Skin of body (tissue), 2 donors: ENCODE results near the gene C5AR1. TPM values are rescaled to one million over a fixed set of nuclear protein-coding genes. Genes with fewer than 3 reads are reported as not detected.
A peak's percentile ranks its signal among the peaks of the same experiment; 100 is the strongest.
"Not testable (repeated sequence)": the region's sequence is repeated elsewhere in the genome, so short reads cannot be mapped to it uniquely, and the experiment has no call there.

Experiments
- DNase-seq: peaks from one replicate; lab custom pipeline; 2025; lab: John Stamatoyannopoulos, UW
- total RNA-seq: library from RNA; depleted of rRNA; stranded (reverse); fragments of >200 nt; gene quantifications from one replicate; pipeline ENCODE4 v1.2.3, GENCODE V29; 2014

Gene C5AR1
- 3.3 TPM for total RNA-seq

DNA sequence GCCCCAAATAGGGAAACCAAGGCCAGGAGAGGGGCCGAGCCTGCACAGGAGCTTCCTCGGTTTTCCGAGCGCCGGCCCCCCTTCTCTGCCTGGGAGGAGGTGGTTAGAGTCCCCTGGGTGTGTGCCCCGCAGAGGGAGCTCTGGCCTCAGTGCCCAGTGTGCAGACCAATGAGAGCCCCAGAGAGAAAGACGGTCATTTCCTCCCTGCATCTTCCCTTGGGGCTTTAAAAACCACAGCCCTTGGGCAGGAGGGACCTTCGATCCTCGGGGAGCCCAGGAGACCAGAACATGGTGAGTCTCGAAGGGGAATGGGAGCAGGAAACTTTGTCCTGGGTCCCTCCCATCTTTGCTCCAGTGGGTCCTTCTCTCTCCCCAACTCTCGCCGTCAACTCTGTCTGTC, at the start of gene C5AR1:
Gene C5AR1 (plus strand): TSS at position 254 of the 400 bp plus-strand sequence. CDS start 35 bp downstream, at position 289.
- no peak for DNase-seq

DNA sequence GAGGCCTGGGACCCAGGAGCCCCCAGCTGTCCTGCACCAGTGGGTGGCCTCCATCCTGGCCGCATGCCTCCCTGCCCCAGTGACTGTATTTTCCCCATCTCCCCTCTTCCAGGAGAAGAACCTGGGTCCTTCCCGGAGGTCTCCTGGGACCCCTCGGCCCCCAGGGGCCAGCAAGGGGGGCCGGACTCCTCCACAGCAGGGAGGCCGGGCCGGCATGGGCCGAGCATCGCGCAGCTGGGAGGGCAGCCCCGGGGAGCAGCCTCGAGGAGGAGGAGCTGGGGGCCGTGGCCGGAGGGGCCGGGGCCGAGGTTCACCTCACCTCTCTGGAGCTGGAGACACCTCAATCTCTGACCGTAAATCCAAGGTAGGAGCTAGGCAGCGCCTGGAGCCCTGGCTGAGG, 49.2 kb upstream of the C5AR1 start:
- DNase-seq: no peak

DNA sequence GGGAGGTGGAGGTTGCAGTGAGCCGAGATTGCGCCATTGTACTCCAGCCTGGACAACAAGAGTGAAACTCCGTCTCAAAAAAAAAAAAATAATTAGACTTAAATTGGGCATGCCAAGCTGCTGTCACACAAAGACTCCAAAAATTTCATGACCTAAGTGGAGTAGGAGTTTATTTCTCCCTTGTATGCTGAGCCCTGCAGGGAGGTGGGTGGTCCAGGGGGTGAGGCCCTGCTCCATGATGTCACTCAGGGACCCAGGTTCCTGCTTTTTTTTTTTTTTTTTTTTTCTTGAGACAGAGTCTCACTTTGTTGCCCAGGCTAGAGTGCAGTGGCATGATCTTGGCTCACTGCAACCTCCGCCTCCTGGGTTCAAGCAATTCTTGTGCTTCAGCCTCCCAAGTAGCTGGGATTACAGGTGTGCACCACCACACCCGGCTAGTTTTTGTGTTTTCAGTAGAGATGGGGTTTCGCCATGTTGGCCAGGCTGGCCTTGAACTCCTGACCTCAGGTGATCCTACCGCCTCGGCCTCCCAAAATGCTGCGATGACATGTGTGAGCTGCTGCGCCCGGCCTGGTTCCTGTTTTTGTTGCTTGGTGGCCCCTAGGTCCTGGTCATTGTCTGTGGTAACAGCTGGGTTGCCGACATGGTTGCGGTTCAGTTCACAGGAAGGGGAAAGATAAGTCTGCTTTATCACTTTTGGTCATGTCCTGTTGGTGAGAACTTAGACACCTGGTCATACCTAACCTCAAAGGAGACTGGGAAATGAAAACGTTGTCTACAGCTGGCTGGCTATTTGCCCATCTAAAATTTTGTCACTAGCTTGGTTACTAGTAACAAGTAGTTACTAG, 47.5 kb upstream of the C5AR1 start:
- DNase-seq: not testable (repeated sequence)

DNA sequence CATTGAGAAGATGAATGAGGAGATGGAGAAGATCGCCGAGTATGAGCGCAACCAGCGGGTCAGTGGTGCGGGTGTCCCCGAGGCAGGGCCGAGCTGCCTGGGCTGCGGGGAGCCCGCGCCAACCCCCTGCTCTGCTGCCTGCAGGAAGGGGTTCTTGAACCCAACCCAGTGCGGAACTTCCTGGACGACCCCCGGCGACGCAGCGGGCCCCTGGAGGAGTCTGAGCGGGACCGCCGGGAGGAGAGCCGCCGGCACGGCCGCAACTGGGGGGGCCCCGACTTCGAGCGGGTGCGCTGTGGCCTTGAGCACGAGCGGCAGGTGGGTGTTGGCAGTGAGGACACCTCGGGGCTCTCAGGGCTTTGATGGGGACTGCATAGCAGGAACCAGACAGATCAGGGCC, 45.0 kb upstream of the C5AR1 start:
- no peak for DNase-seq

DNA sequence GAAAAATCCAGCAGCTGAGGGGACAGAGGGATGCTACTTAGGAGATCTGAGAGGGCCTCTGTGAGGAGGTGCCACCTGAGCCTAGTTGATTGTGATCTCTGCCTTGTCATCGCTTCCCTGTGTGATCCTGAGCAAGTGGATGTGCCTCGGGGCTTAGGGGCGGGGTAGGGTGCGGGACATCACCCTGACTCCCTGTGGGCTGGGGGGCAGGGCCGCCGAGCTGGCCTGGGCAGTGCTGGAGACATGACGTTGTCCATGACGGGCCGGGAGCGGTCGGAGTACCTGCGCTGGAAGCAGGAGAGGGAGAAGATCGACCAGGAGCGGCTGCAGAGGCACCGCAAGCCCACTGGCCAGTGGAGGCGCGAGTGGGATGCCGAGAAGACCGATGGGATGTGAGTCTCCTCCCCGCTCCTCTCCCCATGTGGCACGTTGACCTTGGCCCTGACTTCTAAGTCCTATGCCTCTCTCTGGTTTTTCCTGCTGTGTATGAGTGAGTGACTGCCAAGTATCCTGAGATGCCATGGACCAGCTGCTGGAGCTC, 43.2 kb upstream of the C5AR1 start:
- DNase-seq: no peak

DNA sequence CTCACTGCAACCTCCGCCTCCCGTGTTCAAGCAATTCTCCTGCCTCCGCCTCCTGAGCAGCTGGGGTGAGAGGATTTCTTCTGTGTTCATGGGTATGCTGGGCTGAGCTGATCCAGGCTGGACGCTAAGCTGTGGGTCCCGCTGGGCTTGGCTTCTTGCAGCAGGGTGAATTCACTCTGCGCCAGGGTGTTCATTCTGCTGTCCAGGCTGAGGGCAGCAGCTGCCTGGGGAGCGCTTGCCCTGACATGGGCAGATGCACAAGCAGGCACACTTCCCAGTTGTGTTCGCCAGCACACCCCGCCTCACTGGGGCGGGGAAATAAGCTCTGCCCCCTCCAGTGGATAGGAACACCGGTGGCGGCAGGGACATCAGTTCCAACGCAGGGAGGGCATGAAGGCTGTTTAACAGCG, 42.3 kb upstream of the C5AR1 start:
- DNase-seq: no peak

DNA sequence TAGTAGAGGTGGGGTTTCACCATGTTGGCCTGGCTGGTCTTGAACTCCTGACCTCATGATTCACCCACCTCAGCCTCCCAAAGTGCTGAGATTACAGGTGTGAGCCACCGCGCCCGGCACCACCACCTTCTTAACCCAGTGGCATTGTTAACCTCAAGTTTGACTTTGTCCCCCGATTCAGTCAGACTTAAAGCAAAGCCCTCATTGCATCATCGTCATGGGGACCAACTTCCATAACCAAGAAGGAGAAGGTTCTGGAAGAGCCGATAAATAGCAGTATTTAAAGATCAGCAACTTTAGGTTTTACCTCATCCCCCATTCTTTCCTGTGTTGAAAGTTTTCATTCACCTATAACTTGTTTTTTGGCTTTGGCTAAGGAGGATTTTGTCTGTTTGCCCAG, 41.6 kb upstream of the C5AR1 start:
- DNase-seq: no peak

DNA sequence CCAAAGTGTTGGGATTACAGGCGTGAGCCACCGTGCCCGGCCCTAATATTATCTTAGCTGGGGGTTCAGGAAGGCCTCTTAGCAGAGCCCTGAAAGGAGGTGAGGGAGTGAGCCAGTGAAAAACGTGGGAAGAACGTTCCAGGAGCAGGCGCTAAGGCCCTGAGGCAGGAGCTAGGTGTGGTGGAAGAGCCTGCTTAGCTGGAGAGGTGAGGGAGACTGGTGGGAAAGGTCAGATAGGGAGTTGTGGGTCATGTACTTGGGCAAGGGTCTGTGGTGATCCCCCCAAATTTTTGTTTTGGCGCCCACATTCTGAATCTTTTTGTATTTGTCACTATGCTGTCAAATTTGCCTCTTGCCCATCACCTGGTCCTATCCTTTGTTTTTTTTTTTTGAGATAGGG, 40.1 kb upstream of the C5AR1 start:
- DNase-seq: no peak

DNA sequence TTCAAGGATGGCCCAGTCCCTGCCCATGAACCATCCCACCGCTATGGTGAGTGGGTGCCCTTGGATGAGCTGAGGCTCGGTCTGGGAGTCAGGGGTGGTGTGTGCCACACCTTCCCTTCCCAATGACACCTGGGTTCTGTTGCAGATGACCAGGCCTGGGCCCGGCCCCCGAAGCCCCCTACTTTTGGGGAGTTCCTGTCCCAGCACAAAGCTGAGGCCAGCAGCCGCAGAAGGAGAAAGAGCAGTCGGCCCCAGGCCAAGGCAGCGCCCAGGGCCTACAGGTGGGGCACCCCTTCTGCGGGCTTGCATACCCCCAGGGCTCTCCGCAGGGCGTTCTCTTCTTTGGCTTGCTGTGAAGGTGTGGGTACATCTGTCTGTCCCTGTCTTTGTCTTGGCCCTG, 39.3 kb upstream of the C5AR1 start:
- DNase-seq: no peak

DNA sequence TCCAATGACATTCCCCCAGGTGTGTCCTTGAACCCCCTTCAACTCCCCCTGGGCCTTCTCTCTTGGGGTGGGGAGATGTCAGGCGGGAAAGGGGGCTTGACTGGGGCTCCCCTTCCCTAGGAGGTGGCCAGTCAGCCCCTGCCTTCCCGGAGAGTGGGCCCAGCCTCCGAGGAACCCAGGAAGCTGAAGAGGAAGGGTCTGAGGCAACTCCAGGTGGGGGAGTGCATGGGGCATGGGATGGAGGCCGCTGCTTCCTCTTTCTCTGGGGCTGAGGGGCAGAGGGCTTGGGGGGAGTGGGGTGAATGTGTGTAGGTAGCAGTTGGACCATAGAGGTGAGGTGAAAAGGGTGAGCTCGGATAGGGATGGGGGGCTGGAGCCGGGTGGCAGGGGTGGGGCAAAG, 37.7 kb upstream of the C5AR1 start:
- DNase-seq: no peak

DNA sequence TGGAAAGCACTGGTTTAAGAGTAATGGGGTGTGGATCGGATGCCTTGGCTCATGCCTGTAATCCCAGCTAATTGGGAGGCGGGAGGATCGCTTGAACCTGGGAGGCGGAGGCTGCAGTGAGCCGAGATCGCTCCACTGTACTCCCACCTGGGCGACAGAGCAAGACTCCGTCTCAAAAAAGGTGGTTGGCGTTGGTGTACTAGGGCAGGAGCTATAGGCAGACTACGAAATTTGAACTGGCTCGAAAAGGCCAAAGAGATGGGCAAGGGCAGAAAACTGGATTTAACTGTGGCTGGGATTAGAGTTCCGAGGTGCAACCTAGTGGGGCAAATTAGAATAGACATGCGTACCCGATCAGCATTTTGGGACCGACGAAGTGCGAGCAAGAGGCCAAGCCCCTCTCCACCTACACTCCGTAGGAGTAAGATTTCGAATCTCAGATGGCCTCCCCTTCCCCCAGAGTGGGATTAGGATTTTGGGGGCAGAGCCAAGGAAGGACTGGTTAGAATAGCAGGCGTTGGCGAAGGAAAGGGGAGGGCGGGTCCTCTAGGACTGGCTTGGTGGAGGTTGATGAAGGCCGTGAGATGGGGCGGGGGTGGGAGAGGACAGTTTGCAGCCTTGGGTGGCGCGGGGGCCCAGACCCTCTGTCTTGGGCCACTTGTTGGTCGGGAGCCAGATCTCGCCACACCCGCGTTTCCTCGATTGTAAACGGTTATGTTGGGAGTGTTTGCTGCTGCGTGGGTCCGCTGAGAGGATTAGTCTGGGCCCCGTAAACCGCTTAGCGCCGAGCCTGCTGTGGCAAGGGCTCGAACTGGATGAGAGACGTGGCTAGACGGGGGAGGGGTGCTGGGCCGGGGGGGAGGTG, 37.0 kb upstream of the C5AR1 start:
- DNase-seq: peak; percentile 58

DNA sequence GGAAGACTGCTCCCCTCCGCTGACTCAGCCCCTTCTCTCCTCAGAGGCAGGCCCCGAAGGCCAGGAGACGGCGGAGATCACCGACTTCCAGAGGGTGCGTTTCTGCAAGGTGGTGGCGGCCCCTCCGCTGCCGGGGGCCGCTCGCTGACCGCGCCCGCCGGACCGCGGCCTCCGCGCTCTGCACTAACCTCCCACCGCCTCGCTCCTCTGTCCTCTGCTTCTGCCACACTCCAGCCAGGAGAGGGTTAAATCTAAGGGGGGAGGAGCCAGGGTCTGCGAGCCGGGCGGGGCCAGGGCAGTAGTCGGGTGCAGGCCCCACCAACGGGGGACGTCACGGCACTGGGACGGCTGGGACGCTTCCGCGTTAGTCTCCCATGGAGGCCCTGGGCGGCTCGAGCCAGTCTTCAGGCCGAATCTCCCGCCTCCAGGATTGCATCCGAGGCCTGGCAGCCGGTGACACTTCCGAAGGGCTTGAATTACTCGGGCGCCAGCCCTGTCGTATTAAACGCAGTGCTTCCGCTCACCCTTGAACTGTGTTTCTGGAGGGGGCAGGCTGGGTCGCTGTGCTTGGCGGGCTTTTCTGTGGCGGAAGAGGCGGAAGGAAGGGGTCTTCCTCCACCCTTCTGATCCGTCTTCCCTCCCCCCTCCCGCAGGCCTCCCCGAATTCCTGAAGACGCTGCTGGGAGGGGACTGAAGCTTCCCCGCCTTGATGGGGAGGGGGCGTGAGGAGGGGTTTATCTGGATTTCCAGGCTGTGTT, 36.2 kb upstream of the C5AR1 start:
- DNase-seq: peak; percentile 90

DNA sequence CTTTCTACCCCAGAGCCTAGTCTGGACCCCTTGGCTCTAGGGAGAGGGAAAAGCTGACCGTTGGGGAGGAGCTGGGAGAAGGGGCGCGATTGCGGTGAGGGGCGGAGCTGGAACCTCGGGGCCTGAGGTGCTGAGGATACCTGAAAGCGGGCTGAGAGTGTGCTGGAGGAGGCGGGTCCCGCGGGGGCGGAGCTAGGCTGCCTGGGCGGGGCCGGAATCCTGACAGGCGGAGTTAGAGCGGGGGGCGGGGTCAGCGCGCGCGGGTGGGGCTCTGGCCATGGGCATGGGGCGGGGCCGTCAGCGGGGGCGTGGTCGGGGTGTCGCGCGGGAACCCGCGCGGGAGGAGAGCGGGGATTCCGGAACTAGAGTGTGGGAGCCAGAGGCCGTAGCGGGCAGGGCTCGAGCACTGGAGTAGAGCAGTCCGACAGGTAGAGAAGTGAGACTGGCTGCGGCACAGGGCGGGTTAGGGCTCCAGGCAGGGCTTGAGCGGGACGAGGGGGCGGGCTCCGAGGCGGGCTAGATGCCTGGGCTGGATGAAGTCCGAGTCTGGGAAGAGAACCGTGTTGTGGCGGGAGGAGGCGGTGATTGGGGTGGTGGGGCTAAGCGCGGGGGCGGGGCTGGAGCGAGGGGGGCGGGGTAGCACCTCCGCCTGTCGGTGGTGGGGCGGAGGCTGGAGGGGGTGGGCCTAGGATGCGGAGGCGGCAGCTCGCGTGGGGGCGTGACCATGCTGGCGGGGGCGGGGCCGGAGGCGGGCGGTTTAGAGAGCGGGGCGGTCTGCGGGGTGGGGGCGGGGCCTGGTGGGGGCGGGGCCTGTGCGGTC, 35.4 kb upstream of the C5AR1 start, which contains the start of gene INAFM1:
Gene INAFM1 (plus strand): TSS at position 815 of the 820 bp plus-strand sequence. CDS start 35 bp downstream, outside the sequence.
- DNase-seq: peak; percentile 97

DNA sequence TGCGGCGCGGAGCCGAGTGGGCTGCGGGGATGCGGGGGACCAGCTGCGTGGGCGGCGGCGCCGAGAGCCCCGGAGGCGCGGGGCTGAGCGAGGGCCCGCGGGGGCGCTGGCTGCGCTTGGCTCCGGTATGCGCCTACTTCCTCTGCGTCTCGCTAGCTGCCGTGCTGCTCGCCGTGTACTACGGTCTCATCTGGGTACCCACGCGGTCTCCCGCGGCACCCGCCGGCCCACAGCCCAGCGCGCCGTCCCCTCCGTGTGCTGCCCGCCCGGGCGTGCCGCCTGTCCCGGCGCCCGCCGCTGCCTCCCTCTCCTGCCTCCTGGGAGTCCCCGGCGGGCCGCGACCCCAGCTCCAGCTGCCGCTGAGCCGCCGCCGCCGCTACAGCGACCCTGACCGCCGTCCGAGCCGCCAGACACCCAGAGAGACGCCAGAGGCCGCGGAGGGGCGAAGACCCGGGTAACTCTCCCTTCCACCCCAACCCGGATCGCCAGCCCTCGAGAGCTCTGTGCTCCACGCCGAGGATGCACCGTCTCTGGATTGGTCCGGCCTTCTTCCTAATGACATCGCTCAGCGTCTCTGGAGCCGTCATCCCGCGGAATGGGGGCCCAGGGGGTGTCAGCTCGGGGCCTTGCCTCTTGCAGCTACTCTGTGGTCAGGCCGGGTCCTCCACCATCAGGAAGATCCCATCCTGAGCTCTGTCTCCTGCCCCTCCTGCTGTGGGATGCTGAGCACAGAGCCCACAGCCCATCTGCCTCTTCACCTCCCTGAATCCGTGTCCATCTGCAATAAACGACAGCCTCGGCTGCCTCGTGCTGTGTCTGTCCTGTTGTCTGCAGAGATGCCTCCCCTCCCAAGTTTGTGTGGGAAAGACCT, 34.5 kb upstream of the C5AR1 start:
- no peak for DNase-seq

DNA sequence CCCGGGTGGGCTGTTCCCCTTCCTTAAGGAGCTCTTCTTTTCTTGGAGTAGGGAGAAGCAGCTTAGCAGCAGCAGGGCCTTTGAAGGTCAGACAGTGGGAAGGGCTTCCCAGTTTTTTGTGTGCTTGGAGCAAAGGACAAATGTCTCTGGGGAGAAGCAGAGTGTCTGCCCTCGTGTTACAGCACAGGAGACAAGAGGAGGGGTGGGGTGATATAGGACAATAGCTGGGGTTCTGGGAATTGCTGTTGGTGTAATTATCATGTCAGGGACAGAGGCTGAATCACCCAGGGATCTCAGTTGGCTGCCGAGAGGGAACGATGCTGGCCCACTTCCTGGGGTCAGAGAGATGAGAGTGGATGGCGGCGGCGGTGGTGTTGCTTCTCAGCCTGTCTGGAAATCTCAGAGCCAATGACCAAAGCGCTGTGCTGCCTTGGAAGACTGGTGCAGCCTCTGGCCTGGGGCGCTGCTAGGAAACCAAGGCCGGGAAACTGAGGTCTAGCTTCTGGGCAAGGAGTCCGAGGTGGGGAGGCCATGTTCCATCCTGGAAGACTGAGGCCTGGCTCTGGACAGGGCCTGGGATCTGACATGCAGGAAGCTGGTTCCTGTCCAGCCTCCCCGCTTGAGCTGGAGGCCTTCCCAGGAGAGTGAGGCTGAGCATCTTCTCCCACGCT, 33.7 kb upstream of the C5AR1 start:
- DNase-seq: peak; percentile 40

DNA sequence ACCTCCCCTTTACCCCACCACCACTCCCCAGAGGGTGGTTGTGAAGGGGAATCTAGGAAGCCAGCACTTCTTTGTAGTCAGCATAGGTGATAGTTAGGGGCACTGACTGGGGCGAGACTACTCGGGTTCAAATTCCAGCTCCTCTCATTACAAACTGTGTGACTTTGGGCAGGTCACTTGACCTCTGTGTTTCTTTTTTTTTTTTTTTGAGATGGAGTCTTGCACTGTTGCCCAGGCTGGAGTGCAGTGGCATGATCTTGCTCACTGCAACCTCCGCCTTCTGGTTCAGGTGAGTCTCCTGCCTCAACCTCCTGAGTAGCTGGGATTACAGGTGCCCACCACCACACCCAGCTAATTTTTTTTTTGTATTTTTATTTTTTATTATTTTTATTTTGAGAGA, 33.1 kb upstream of the C5AR1 start:
- DNase-seq: not testable (repeated sequence)

DNA sequence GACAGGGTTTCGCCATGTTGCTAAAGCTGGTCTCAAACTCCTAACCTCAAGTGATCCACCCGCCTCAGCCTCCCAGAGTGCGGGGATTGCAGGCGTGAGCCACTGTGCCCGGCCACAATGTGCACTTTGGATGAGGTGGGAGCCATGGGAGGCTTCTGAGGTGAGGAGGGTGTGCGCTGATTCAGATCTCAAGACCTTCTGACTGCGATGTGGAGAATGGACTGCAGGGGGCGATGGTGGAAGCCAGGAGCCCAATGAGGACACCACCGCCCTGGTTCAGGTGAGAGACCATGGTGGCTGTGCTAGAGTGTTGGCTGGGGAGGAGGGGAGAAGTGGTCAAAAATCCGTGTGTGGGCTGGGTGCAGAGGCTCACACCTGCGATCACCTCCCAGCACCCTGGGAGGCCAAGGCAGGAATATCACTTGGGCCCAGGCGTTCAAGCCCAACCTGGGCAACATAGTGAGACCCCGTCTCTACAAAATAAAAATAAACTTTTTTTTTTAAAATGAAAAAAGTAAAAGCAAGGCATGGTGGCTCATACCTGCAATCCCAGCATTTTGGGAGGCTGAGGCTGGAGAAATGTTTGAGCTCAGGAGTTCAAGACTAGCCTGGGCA, 29.4 kb upstream of the C5AR1 start:
- DNase-seq: no peak

DNA sequence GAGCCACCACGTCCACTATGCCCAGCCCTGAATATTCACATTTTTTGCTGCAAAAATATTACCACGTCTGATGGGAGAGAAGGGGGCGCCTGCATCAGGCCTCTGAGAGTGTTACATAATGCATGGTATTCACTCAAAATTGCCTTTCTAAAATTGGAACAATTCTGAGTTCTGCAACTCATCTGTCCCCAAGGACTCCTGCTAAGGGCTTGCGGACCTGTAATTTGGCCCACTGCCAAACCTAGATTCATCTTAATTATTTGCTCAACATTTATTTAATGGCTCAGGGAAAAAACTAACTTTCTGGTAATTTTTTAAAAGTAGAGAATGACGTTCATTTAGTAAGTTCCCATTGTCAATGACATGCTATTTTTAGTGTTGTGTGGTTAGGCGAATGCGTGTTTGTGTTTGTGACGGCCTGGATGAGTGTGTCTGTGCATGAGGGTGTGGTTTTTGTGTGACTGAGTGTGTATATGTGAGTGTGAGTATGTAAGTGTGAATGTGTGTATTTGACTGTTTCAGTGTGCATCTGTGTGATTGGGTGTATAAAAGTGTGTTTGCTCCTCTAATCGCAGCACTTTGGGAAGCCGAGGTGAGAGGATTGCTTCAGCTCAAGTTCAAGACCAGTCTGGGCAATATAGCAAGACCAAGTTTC, 26.1 kb upstream of the C5AR1 start:
- DNase-seq: no peak
